Middle frontal gyrus (tissue), 1 donor: ENCODE data around the gene KDM4C.
"Not testable (repeated sequence)": the region's sequence is repeated elsewhere in the genome, so short reads cannot be mapped to it uniquely, and the experiment has no call there.

Source experiments
- DNase-seq: peaks from one replicate; pipeline ENCODE4 v3.0.0-alpha.2; 2015; ENCODE audit warnings: low spot score; ENCODE audit errors: extremely low spot score

KDM4C gene

GRCh38 chr9:6805532-6805931, 47.8 kb downstream of the KDM4C start:
- peak; percentile 33 for DNase-seq

- DNase-seq = not testable (repeated sequence)
Observed at GRCh38 chr9:6806318-6806717, 48.5 kb downstream of the KDM4C start.

GRCh38 chr9:6807669-6808068, 49.9 kb downstream of the KDM4C start:
- DNase-seq = not testable (repeated sequence)

GRCh38 chr9:6811436-6811835, 53.7 kb downstream of the KDM4C start:
- no peak for DNase-seq

- DNase-seq = no peak
Observed at GRCh38 chr9:6816581-6816980, 58.8 kb downstream of the KDM4C start.

GRCh38 chr9:6818292-6818922, 60.6 kb downstream of the KDM4C start:
- no peak for DNase-seq

- no peak for DNase-seq
Observed at GRCh38 chr9:6819112-6819511, 61.3 kb downstream of the KDM4C start.

GRCh38 chr9:6819529-6819928, 61.8 kb downstream of the KDM4C start:
- DNase-seq = no peak

GRCh38 chr9:6822696-6823095, 64.9 kb downstream of the KDM4C start:
- no peak for DNase-seq

GRCh38 chr9:6827439-6828145, 69.8 kb downstream of the KDM4C start:
- DNase-seq = no peak

- no peak for DNase-seq
Observed at GRCh38 chr9:6829027-6829426, 71.3 kb downstream of the KDM4C start.

- no peak for DNase-seq
Observed at GRCh38 chr9:6829536-6829935, 71.8 kb downstream of the KDM4C start.

GRCh38 chr9:6833518-6834192, 75.9 kb downstream of the KDM4C start:
- DNase-seq = no peak

GRCh38 chr9:6834306-6834705, 76.5 kb downstream of the KDM4C start:
- DNase-seq = no peak

- DNase-seq = no peak
Observed at GRCh38 chr9:6838158-6838557, 80.4 kb downstream of the KDM4C start.

GRCh38 chr9:6842584-6842947, 84.8 kb downstream of the KDM4C start:
- no peak for DNase-seq

- DNase-seq = no peak
Observed at GRCh38 chr9:6843742-6844141, 86.0 kb downstream of the KDM4C start.

- no peak for DNase-seq
Observed at GRCh38 chr9:6844267-6844666, 86.5 kb downstream of the KDM4C start.

- DNase-seq = no peak
Observed at GRCh38 chr9:6845128-6845826, 87.5 kb downstream of the KDM4C start.

GRCh38 chr9:6845880-6846279, 88.1 kb downstream of the KDM4C start:
- no peak for DNase-seq

- no peak for DNase-seq
Observed at GRCh38 chr9:6852243-6852963, 94.6 kb downstream of the KDM4C start.
